Gastrocnemius medialis (tissue), 4 donors: ENCODE results near the gene SLC13A5.

Experiments
- POLR2A ChIP-seq, 2 donors: fragments of 450-650 bp; IDR thresholded peaks; one replicate each; pipeline ENCODE4 v1.6.1; 2017; ENCODE audit warnings: antibody characterized with exemption in 2 of 2, mild to moderate bottlenecking in 2 of 2, moderate library complexity in 2 of 2
- TF ChIP-seq, protein P1 (sequence below), 5 experiments: fragments of 450-650 bp in 3 of 5; fragments of 200-600 bp in 2 of 5; sonication (generic) in 2 of 5; IDR thresholded peaks in 4 of 5; conservative IDR thresholded peaks in 1 of 5; 1 replicate in 4 of 5; 2 replicates in 1 of 5; pipeline ENCODE4 v1.5.1; 2016 to 2019; ENCODE audit warnings: antibody characterized with exemption in 5 of 5, mild to moderate bottlenecking in 3 of 5, moderate library complexity in 3 of 5

DNA sequence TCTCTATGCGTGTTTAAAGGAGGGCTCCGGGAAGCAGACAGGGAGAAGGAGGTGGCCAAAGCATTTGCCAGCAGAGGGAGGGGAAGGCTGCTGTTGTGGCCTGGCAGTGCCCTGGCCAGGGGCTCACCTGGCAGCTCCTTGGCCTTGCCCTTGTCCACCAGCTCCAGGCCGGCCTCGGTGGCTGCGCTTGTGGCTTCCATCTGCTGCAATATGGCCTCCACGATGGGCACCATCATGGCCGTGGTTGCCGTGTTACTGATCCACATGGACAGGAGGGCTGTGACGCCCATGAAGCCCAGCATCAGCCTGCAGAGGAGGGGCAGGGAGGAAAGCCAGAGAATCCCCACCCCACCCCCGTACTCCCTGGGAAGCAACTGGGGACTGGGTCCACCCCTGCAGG, 9.4 kb downstream of the SLC13A5 start:
- no peak for TF ChIP-seq POLR2A (IDR thresholded peaks at IDR 0.05)
- TF ChIP-seq, protein P1, sequence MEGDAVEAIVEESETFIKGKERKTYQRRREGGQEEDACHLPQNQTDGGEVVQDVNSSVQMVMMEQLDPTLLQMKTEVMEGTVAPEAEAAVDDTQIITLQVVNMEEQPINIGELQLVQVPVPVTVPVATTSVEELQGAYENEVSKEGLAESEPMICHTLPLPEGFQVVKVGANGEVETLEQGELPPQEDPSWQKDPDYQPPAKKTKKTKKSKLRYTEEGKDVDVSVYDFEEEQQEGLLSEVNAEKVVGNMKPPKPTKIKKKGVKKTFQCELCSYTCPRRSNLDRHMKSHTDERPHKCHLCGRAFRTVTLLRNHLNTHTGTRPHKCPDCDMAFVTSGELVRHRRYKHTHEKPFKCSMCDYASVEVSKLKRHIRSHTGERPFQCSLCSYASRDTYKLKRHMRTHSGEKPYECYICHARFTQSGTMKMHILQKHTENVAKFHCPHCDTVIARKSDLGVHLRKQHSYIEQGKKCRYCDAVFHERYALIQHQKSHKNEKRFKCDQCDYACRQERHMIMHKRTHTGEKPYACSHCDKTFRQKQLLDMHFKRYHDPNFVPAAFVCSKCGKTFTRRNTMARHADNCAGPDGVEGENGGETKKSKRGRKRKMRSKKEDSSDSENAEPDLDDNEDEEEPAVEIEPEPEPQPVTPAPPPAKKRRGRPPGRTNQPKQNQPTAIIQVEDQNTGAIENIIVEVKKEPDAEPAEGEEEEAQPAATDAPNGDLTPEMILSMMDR (IDR thresholded peaks at IDR 0.05 in 4 of 5, conservative IDR thresholded peaks at IDR 0.05 in 1 of 5) = no peak
